D721Med (cell line): ENCODE results near the gene QSER1.
"Not testable (repeated sequence)": the region's sequence is repeated elsewhere in the genome, so short reads cannot be mapped to it uniquely, and the experiment has no call there.

Experiments
- DNase-seq: peaks from one replicate; pipeline ENCODE4 v3.0.0; 2011; ENCODE audit warnings: low spot score; ENCODE audit not compliant: insufficient read length
- FAIRE-seq: peaks from 2 replicates; lab custom pipeline; 2011; peaks lifted over from hg19 to GRCh38; lab: Jason Lieb, UNC
- TF ChIP-seq, protein P1 (sequence below): IDR thresholded peaks from 2 replicates; pipeline ENCODE4 v1.5.1; 2012; ENCODE audit warnings: mild to moderate bottlenecking, control low read depth; ENCODE audit not compliant: insufficient read depth; ENCODE audit errors: missing control alignments

Gene QSER1

GRCh38 chr11:32883421-32883820, 9.2 kb upstream of the QSER1 start:
- DNase-seq, result no peak
- TF ChIP-seq, protein P1, sequence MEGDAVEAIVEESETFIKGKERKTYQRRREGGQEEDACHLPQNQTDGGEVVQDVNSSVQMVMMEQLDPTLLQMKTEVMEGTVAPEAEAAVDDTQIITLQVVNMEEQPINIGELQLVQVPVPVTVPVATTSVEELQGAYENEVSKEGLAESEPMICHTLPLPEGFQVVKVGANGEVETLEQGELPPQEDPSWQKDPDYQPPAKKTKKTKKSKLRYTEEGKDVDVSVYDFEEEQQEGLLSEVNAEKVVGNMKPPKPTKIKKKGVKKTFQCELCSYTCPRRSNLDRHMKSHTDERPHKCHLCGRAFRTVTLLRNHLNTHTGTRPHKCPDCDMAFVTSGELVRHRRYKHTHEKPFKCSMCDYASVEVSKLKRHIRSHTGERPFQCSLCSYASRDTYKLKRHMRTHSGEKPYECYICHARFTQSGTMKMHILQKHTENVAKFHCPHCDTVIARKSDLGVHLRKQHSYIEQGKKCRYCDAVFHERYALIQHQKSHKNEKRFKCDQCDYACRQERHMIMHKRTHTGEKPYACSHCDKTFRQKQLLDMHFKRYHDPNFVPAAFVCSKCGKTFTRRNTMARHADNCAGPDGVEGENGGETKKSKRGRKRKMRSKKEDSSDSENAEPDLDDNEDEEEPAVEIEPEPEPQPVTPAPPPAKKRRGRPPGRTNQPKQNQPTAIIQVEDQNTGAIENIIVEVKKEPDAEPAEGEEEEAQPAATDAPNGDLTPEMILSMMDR, result no peak
- no peak for FAIRE-seq

GRCh38 chr11:32884023-32884422, 8.6 kb upstream of the QSER1 start:
- FAIRE-seq, result no peak

GRCh38 chr11:32884770-32885384, 7.7 kb upstream of the QSER1 start:
- FAIRE-seq (no peak), DNase-seq (no peak)
- TF ChIP-seq, protein P1, result peak; percentile 34

More at GRCh38 chr11:32884023-32884422, 8.6 kb upstream of the QSER1 start:
- no peak for DNase-seq
- TF ChIP-seq, protein P1, result no peak

- TF ChIP-seq, protein P1, result no peak
- FAIRE-seq (no peak), DNase-seq (no peak)
Measured at GRCh38 chr11:32885556-32885955, 7.1 kb upstream of the QSER1 start.

DNA sequence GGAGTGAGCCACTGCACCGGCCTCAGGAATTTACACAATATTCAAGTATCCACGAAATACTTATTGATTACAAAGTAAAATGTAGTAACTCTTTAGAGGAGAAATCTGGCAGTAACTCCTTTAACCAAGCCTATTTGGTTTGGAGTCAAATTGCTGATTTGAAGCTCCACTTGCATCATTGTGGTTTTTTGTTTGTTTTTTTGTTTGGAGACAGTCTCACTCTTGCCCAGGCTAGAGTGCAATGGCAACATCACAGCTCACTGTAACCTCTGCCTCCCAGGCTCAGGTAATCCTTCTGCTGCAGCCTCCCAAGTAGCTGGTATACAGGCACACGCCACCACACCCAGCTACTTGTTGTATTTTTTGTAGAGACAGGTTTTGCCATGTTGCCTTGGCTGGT, 6.4 kb upstream of the QSER1 start:
- FAIRE-seq (no peak), DNase-seq (no peak)
- TF ChIP-seq, protein P1, result no peak

- FAIRE-seq, DNase-seq: not testable (repeated sequence)
Measured at GRCh38 chr11:32887707-32888383, 4.8 kb upstream of the QSER1 start.

DNA sequence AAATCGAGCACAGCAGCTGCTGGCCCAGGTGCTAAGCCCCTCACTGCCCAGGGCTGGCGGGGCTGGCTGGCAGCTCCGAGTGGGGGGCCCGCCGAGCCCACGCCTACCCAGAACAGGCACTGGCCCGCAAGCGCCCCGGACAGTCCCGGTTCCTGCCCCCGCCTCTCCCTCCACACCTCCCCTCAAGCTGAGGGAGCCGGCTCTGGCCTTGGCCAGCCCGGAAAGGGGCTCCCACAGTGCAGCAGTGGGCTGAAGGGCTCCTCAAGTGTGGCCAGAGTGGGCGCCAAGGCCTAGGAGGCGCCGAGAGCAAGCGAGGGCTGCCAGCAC, 4.3 kb upstream of the QSER1 start:
- not testable (repeated sequence) for DNase-seq, FAIRE-seq

- FAIRE-seq (no peak), DNase-seq (no peak)
- TF ChIP-seq, protein P1, result no peak
Measured at GRCh38 chr11:32888805-32889204, 3.8 kb upstream of the QSER1 start.
